WTC11 (cell line): ENCODE data around the gene ARID4B. TPM values are rescaled to one million over a fixed set of nuclear protein-coding genes. Genes with fewer than 3 reads are reported as not detected.

Experiments used
- ARID4B ChIP-seq: sonication (generic); formaldehyde crosslinking; IDR thresholded peaks from 2 replicates; pipeline ENCODE4 v1.8.0; 2023; ENCODE audit warnings: missing genetic modification reagents, mild to moderate bottlenecking, borderline replicate concordance
- E2F4 ChIP-seq: sonication (generic); formaldehyde crosslinking; IDR thresholded peaks from 2 replicates; pipeline ENCODE4 v1.8.1; 2022; ENCODE audit warnings: low read depth, mild to moderate bottlenecking, moderate library complexity, missing genetic modification reagents, borderline replicate concordance
- E2F5 ChIP-seq: sonication (generic); formaldehyde crosslinking; IDR thresholded peaks from 2 replicates; pipeline ENCODE4 v1.8.1; 2022; ENCODE audit warnings: mild to moderate bottlenecking, moderate library complexity, missing genetic modification reagents
- ETV6 ChIP-seq: sonication (generic); formaldehyde crosslinking; IDR thresholded peaks from 2 replicates; pipeline ENCODE4 v1.8.1; 2022; ENCODE audit warnings: mild to moderate bottlenecking, missing genetic modification reagents
- GABPB1 ChIP-seq: sonication (generic); formaldehyde crosslinking; IDR thresholded peaks from 2 replicates; pipeline ENCODE4 v1.8.1; 2023; ENCODE audit warnings: mild to moderate bottlenecking, missing genetic modification reagents
- GTF2I ChIP-seq: fragments of 250-450 bp; sonication (Bioruptor Pico); conservative IDR thresholded peaks from 2 replicates; pipeline ENCODE4 v1.4.0; 2021; ENCODE audit warnings: mild to moderate bottlenecking
- HMGXB4 ChIP-seq: sonication (generic); formaldehyde crosslinking; IDR thresholded peaks from 2 replicates; pipeline ENCODE4 v1.8.1; 2023; ENCODE audit warnings: mild to moderate bottlenecking, moderate library complexity, missing genetic modification reagents
- JUN ChIP-seq: sonication (generic); formaldehyde crosslinking; IDR thresholded peaks from 2 replicates; pipeline ENCODE4 v1.8.0; 2023; ENCODE audit warnings: mild to moderate bottlenecking, missing genetic modification reagents
- MAX ChIP-seq: sonication (generic); formaldehyde crosslinking; IDR thresholded peaks from 2 replicates; pipeline ENCODE4 v1.8.0; 2022; ENCODE audit warnings: mild to moderate bottlenecking, missing genetic modification reagents
- NFE2L1 ChIP-seq: sonication (generic); formaldehyde crosslinking; IDR thresholded peaks from 2 replicates; pipeline ENCODE4 v1.8.1; 2023; ENCODE audit warnings: missing genetic modification reagents
- RORB ChIP-seq: fragments of 250-450 bp; sonication (Bioruptor Pico); IDR thresholded peaks from 2 replicates; pipeline ENCODE4 v1.9.0; 2021; ENCODE audit warnings: mild to moderate bottlenecking
- SMAD3 ChIP-seq: sonication (generic); formaldehyde crosslinking; IDR thresholded peaks from 2 replicates; pipeline ENCODE4 v1.8.0; 2022; ENCODE audit warnings: missing genetic modification reagents, mild to moderate bottlenecking, borderline replicate concordance
- SP1 ChIP-seq: sonication (generic); formaldehyde crosslinking; conservative IDR thresholded peaks from 2 replicates; pipeline ENCODE4 v1.8.1; 2022; ENCODE audit warnings: missing genetic modification reagents
- TEAD1 ChIP-seq: sonication (generic); formaldehyde crosslinking; IDR thresholded peaks from 2 replicates; pipeline ENCODE4 v1.8.0; 2022; ENCODE audit warnings: mild to moderate bottlenecking, missing genetic modification reagents
- TEAD4 ChIP-seq: sonication (generic); formaldehyde crosslinking; IDR thresholded peaks from 2 replicates; pipeline ENCODE4 v1.8.0; 2022; ENCODE audit warnings: mild to moderate bottlenecking, missing genetic modification reagents
- USF1 ChIP-seq: sonication (generic); formaldehyde crosslinking; IDR thresholded peaks from 2 replicates; pipeline ENCODE4 v1.8.0; 2022; ENCODE audit warnings: mild to moderate bottlenecking, missing genetic modification reagents
- ZNF121 ChIP-seq: sonication (generic); formaldehyde crosslinking; IDR thresholded peaks from 2 replicates; pipeline ENCODE4 v1.8.0; 2023; ENCODE audit warnings: missing genetic modification reagents
- ZNF232 ChIP-seq: sonication (generic); formaldehyde crosslinking; IDR thresholded peaks from 2 replicates; pipeline ENCODE4 v1.8.0; 2022; ENCODE audit warnings: mild to moderate bottlenecking, missing genetic modification reagents
- ZNF281 ChIP-seq: sonication (generic); formaldehyde crosslinking; IDR thresholded peaks from 2 replicates; pipeline ENCODE4 v1.8.0; 2023; ENCODE audit warnings: mild to moderate bottlenecking, missing genetic modification reagents
- ZNF532 ChIP-seq: fragments of 250-450 bp; sonication (Bioruptor Pico); IDR thresholded peaks from 2 replicates; pipeline ENCODE4 v1.9.0; 2021; ENCODE audit warnings: mild to moderate bottlenecking, borderline replicate concordance
- total RNA-seq: library from RNA; stranded (reverse); gene quantifications from 3 replicates; pipeline ENCODE4 v1.2.3, GENCODE V29; 2021

ARID4B gene
- total RNA-seq, 1 experiment from 2014 or later = 35.7 TPM

GRCh38 chr1:235160957-235161684 is 166.9 kb downstream of the ARID4B start, which contains the start of gene RBM34 (continued):
- TF ChIP-seq ARID4B (CRISPR knock-in tag) (peak; percentile 72; the same call in 1 of the 2 replicates), RORB (no peak), JUN (no peak), ZNF281 (CRISPR knock-in tag) (no peak), USF1 (CRISPR knock-in tag) (peak; percentile 19; the same call in 1 of the 2 replicates), MAX (CRISPR knock-in tag) (peak; percentile 81), ZNF232 (CRISPR knock-in tag) (peak; percentile 89; the same call in 1 of the 2 replicates), SMAD3 (peak; percentile 82), SP1 (peak; percentile 95), NFE2L1 (CRISPR knock-in tag) (no peak), GABPB1 (peak; percentile 91), TEAD4 (CRISPR knock-in tag) (no peak), E2F4 (no peak), E2F5 (CRISPR knock-in tag) (peak; percentile 84; the same call in 1 of the 2 replicates), TEAD1 (CRISPR knock-in tag) (peak; percentile 59; the same call in 1 of the 2 replicates), GTF2I (CRISPR knock-in tag) (no peak), ZNF532 (CRISPR knock-in tag) (no peak), ETV6 (CRISPR knock-in tag) (peak; percentile 92), HMGXB4 (0 out of 2 replicates have a peak, but pooled peaks have one; percentile 32), ZNF121 (CRISPR knock-in tag) (no peak)
